Lung (tissue), 12 donors: ENCODE measurements around the gene ZNF202. TPM values are rescaled to one million over a fixed set of nuclear protein-coding genes. Genes with fewer than 3 reads are reported as not detected.
"Not testable (repeated sequence)": the region's sequence is repeated elsewhere in the genome, so short reads cannot be mapped to it uniquely, and the experiment has no call there.

Source experiments
- ATAC-seq: fragments of 200-7000 bp; cut with Tn5 transposase; one replicate; pipeline ENCODE4 v1.9.1; 2020; ENCODE audit warnings: moderate number of reproducible peaks; ENCODE audit not compliant: insufficient read depth, low FRiP score
- DNase-seq, 3 donors: peaks; one replicate each; pipeline ENCODE4 v3.0.0-alpha.2; 2013 to 2017
- H3K27ac ChIP-seq, 2 donors: one replicate each; pipeline ENCODE4 v1.5.1; 2013; ENCODE audit warnings: mild to moderate bottlenecking in 2 of 2, moderate library complexity in 2 of 2, control low read depth in 1 of 2, inconsistent platforms in 1 of 2, low read depth in 1 of 2, low read length in 1 of 2
- H3K27me3 ChIP-seq, 3 donors: one replicate each; pipeline ENCODE4 v1.5.1; 2013; ENCODE audit warnings: low read length in 2 of 3; ENCODE audit not compliant: control insufficient read depth in 3 of 3, insufficient read depth in 3 of 3
- H3K36me3 ChIP-seq, 4 donors: one replicate each; pipeline ENCODE4 v1.5.1; 2013; ENCODE audit warnings: low read length in 4 of 4, mild to moderate bottlenecking in 1 of 4, moderate library complexity in 1 of 4; ENCODE audit not compliant: control insufficient read depth in 4 of 4, insufficient read depth in 4 of 4
- H3K4me1 ChIP-seq, 5 donors: one replicate each; pipeline ENCODE4 v1.5.1; 2013; ENCODE audit warnings: low read length in 5 of 5, mild to moderate bottlenecking in 2 of 5, moderate library complexity in 1 of 5; ENCODE audit not compliant: control insufficient read depth in 5 of 5, insufficient read depth in 5 of 5
- H3K4me3 ChIP-seq: one replicate; pipeline ENCODE4 v1.5.1; 2013; ENCODE audit warnings: mild to moderate bottlenecking, control low read depth, moderate library complexity
- H3K9ac ChIP-seq, 2 donors: one replicate each; pipeline ENCODE4 v1.5.1; 2013; ENCODE audit warnings: low read length in 2 of 2, control low read depth in 1 of 2; ENCODE audit not compliant: insufficient read depth in 1 of 2
- H3K9me3 ChIP-seq, 4 donors: one replicate each; pipeline ENCODE4 v1.5.1; 2013; ENCODE audit warnings: low read length in 3 of 4, mild to moderate bottlenecking in 1 of 4, moderate library complexity in 1 of 4; ENCODE audit not compliant: control insufficient read depth in 4 of 4, insufficient read depth in 3 of 4
- WGBS, 2 donors: extraction: QIAGEN DNeasy Blood & Tissue Kit; methylation state at CpG; one replicate each; pipeline ENCODE4 v1.1.7; 2013; 5-methylcytosine and 5-hydroxymethylcytosine counted together
- polyA plus RNA-seq, 2 donors: library from polyadenylated mRNA; stranded (reverse); fragments of 200-250 nt; gene quantifications; one replicate each; pipeline ENCODE4 v1.2.1, GENCODE V29; 2013
- total RNA-seq, 2 donors: library from RNA; depleted of rRNA in 1 of 2; stranded (reverse); fragments of >200 nt in 1 of 2; gene quantifications; one replicate each; pipeline ENCODE4 v1.2.1, GENCODE V29; 2014 to 2021
- TF ChIP-seq, protein P1 (sequence below): IDR thresholded peaks from 2 replicates; pipeline ENCODE4 v1.5.1; 2012; ENCODE audit warnings: mild to moderate bottlenecking; ENCODE audit errors: control extremely low read depth, extremely low read depth
- donor health status: control.
- donor health status: control.
- donor health status: Bipolar disorder and iron deficiency.
- donor health status: healthy.
- donor health status: DM: yes; HTN: yes; CAD: no.

ZNF202 gene
- total and polyA plus RNA-seq, 4 donors, result 6.7 to 10.8 (median 9.0) TPM

DNA sequence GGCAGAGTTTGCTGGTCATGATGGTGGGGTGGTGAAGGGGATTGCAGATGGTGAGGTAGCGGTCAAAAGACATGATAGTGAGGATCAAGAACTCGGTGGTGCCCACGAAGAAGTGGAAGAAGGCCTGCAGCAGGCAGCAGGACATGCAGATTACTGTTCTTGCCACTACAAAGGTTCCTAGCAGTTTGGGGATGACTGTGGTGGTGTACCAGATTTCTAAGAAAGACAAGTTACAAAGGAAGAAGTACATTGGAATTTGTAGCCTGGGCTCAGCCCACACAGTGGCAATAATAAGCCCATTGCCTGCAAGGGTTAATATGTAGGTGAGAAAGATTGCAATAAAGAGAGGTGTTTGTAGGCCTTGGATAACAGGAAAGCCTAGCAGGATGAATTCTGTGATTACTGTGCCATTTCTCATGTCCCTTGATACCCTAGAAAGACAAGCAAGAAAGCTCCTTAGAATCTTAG is 12.7 kb upstream of the ZNF202 start, which contains the start of gene OR6X1:
TSS of gene OR6X1 (minus strand) at position 418 of the 468 bp plus-strand sequence. CDS start at position 418, 0 bp downstream.
- Histone ChIP-seq H3K9me3 (no peaks in the 10 kb centered on the region), H3K9ac (no peak within 1 kb of the TSS), H3K4me1 (peaks cover 0 to 5% (median 0%) of the 10 kb centered on the region in 5 donors), H3K4me3 (no peak within 1 kb of the TSS), H3K27ac (no peak within 1 kb of the TSS), H3K27me3 (no peaks in the 10 kb centered on the region), H3K36me3 (no peaks in the 10 kb centered on the region)
- DNase-seq, result no peak
- no peak for ATAC-seq
- 81 to 93% methylated on average over 3 of the region's 3 CpGs for WGBS, 2 donors
- TF ChIP-seq, protein P1, sequence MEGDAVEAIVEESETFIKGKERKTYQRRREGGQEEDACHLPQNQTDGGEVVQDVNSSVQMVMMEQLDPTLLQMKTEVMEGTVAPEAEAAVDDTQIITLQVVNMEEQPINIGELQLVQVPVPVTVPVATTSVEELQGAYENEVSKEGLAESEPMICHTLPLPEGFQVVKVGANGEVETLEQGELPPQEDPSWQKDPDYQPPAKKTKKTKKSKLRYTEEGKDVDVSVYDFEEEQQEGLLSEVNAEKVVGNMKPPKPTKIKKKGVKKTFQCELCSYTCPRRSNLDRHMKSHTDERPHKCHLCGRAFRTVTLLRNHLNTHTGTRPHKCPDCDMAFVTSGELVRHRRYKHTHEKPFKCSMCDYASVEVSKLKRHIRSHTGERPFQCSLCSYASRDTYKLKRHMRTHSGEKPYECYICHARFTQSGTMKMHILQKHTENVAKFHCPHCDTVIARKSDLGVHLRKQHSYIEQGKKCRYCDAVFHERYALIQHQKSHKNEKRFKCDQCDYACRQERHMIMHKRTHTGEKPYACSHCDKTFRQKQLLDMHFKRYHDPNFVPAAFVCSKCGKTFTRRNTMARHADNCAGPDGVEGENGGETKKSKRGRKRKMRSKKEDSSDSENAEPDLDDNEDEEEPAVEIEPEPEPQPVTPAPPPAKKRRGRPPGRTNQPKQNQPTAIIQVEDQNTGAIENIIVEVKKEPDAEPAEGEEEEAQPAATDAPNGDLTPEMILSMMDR, result no peak

DNA sequence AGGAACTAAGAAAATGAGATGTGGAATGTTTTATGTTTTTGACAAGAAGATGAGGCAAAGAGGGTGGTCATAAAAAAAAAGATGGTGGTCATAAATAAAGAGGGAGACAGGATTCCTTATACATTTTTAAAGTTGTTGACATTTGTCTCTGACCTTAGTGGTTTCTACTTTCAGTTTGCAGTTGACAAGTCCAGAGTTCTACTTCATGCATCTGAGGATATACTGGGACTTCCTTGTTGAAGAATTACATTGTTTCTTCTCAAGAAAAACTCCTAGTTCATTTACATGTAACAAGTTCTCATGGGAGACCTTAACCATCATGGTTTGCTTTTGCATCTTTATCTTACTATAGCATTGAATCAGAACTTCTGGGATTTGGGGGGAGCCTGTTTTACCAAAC is 11.7 kb upstream of the ZNF202 start:
- TF ChIP-seq, protein P1, result no peak
- H3K27me3 ChIP-seq, result no peaks in the 10 kb centered on the region
- no peak for ATAC-seq
- H3K4me3 ChIP-seq, result no peak overlapping the region
- no peaks in the 10 kb centered on the region for H3K9me3 ChIP-seq
- H3K9ac ChIP-seq, result no peak overlapping the region
- no peaks in the 10 kb centered on the region for H3K36me3 ChIP-seq
- H3K4me1 ChIP-seq, result peaks cover 0 to 5% (median 0%) of the 10 kb centered on the region in 5 donors
- no peak for DNase-seq
- H3K27ac ChIP-seq, result no peak overlapping the region

DNA sequence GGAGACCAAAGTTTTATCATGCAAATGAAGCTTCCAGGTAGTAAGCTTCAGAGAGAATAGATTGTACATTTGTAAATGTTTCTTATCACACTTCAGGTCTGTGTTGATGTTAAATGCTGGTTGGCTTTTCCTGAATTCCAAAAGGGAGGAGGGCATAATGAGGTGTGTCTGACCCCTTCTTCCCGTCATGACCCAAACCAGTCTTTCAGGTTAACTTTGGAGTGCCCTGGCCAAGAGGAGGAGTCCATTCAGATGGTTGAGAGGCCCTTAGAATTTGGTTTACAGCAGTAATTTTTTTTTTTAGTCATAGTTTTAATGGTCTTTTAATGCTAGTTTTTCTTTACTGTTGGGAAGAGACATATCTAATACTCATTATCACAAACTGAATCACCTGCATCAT is 10.3 kb upstream of the ZNF202 start:
- Histone ChIP-seq H3K4me1 (peaks cover 0 to 5% (median 0%) of the 10 kb centered on the region in 5 donors), H3K36me3 (no peaks in the 10 kb centered on the region)
- DNase-seq, result peak; percentile 23 to 53 (median 50)

DNA sequence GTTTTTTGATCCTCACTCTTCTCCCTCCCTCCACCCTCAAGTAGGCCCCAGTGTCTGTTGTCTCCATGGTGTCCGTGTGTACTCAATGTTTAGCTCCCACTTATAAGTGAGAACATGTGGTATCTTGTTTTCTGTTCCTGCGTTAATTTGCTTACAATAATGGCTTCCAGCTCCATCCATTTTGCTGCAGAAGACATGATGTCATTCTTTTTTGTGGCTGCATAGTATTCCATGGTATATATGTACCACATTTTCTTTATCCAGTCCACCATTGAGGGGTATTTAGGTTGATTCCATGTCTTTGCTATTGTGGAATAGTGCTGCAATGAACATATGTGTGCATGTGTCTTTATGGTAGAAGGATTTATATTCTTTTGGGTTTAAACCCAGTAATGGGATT is 6.9 kb upstream of the ZNF202 start:
- H3K9ac ChIP-seq, H3K9me3 ChIP-seq, H3K36me3 ChIP-seq, H3K27me3 ChIP-seq, H3K4me3 ChIP-seq, H3K4me1 ChIP-seq, ATAC-seq, DNase-seq, H3K27ac ChIP-seq: not testable (repeated sequence)
- WGBS, 2 donors, result 74 to 96% methylated on average over 2 of the region's 2 CpGs

More for the DNA sequence above, 10.3 kb upstream of the ZNF202 start:
- TF ChIP-seq, protein P1, result no peak
- 42 to 74% methylated on average over 1 of the region's 1 CpG for whole genome bisulfite sequencing, 2 donors
- Histone ChIP-seq H3K4me3 (no peak overlapping the region), H3K9me3 (no peaks in the 10 kb centered on the region), H3K9ac (no peak overlapping the region), H3K27me3 (no peaks in the 10 kb centered on the region), H3K27ac (no peak overlapping the region)
- no peak for ATAC-seq
